A549 (cell line): ENCODE data around the gene WBP2.

Experiments used
- EP300 ChIP-seq, 2 experiments: fragments of >200 bp; sonication (Bioruptor Twin); formaldehyde crosslinking; IDR thresholded peaks; 2 replicates in 1 of 2; 3 replicates in 1 of 2; pipeline ENCODE4 v1.6.1; 2016 to 2017
- GATA3 ChIP-seq: IDR thresholded peaks from 2 replicates; pipeline ENCODE4 v1.6.1; 2012; ENCODE audit warnings: borderline replicate concordance
- HOXB13 ChIP-seq: fragments of 250-450 bp; sonication (Bioruptor Pico); IDR thresholded peaks from 2 replicates; pipeline ENCODE4 v1.5.0; 2020; ENCODE audit warnings: low read depth, mild to moderate bottlenecking, moderate library complexity
- POLR2A ChIP-seq: IDR thresholded peaks from 2 replicates; pipeline ENCODE4 v1.6.1; 2012; ENCODE audit warnings: mild to moderate bottlenecking, low read length
- RFX5 ChIP-seq: fragments of 450-650 bp; IDR thresholded peaks from 2 replicates; pipeline ENCODE4 v1.7.1; 2014; ENCODE audit warnings: antibody characterized with exemption, mild to moderate bottlenecking, moderate library complexity
- RNF2 ChIP-seq: fragments of 200-600 bp; sonication (generic); IDR thresholded peaks from 2 replicates; pipeline ENCODE4 v1.6.1; 2016; ENCODE audit warnings: low read depth, mild to moderate bottlenecking, antibody characterized with exemption, moderate library complexity, borderline replicate concordance
- TF ChIP-seq, protein P1 (sequence below): fragments of >200 bp; sonication (Bioruptor Twin); formaldehyde crosslinking; IDR thresholded peaks from 3 replicates; pipeline ENCODE4 v1.5.1; 2016

GRCh38 chr17:75898791-75899190, 43.7 kb upstream of the WBP2 start:
- no peak for TF ChIP-seq RNF2
- TF ChIP-seq POLR2A: no peak
- TF ChIP-seq, protein P1, sequence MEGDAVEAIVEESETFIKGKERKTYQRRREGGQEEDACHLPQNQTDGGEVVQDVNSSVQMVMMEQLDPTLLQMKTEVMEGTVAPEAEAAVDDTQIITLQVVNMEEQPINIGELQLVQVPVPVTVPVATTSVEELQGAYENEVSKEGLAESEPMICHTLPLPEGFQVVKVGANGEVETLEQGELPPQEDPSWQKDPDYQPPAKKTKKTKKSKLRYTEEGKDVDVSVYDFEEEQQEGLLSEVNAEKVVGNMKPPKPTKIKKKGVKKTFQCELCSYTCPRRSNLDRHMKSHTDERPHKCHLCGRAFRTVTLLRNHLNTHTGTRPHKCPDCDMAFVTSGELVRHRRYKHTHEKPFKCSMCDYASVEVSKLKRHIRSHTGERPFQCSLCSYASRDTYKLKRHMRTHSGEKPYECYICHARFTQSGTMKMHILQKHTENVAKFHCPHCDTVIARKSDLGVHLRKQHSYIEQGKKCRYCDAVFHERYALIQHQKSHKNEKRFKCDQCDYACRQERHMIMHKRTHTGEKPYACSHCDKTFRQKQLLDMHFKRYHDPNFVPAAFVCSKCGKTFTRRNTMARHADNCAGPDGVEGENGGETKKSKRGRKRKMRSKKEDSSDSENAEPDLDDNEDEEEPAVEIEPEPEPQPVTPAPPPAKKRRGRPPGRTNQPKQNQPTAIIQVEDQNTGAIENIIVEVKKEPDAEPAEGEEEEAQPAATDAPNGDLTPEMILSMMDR: no peak
- no peak for TF ChIP-seq HOXB13 (CRISPR knock-in tag)
- no peak for TF ChIP-seq RFX5
- TF ChIP-seq EP300 (IDR thresholded peaks at IDR 0.05): no peak
- TF ChIP-seq GATA3: no peak
